ENCODE results near the gene TEDC2.

Gene TEDC2

DNA sequence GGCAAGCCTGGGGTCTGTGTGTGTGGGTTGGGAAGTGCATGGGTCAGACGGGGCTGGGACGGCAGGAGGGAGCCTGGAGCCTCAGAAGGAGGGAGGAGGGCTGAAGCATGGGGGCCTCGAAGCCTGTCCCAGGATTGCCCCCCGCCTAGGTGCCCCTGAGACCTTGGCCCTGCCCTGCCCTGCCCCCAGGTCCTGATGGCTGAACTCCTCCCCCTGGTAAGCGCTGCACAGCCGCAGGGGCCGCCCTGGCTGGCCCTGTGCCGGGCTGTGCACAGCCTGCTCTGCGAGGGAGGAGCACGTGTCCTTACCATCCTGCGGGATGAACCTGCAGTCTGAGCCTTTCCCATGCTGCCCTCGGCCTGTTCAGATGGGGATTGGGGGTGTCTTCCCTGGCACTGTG lies 4.4 kb downstream of the TEDC2 start:
- no peak for TF ChIP-seq CTCF (IDR thresholded peaks at IDR 0.05; ENCODE audit: low read length, missing control alignments)
- DNase-seq (ENCODE audit: low read depth) = no peak
- H3K4me3 ChIP-seq (replicated peaks; ENCODE audit: low read depth, low read length) = no peak overlapping the region

GRCh38 chr16:2465653-2466415 lies 5.9 kb downstream of the TEDC2 start:
- no peak for DNase-seq (ENCODE audit: low read depth)
- no peak overlapping the region for H3K4me3 ChIP-seq (replicated peaks; ENCODE audit: low read depth, low read length)
- TF ChIP-seq CTCF (IDR thresholded peaks at IDR 0.05; ENCODE audit: low read length, missing control alignments) = peak; percentile 29

GRCh38 chr16:2466667-2467527 lies 7.0 kb downstream of the TEDC2 start:
- no peak for DNase-seq (ENCODE audit: low read depth)
- no peak for TF ChIP-seq CTCF (IDR thresholded peaks at IDR 0.05; ENCODE audit: low read length, missing control alignments)
- H3K4me3 ChIP-seq (replicated peaks; ENCODE audit: low read depth, low read length) = no peak overlapping the region

GRCh38 chr16:2467528-2468232 lies 7.8 kb downstream of the TEDC2 start:
- peak; percentile 60 for DNase-seq (ENCODE audit: low read depth)
- peak overlapping the region; percentile 40 for H3K4me3 ChIP-seq (replicated peaks; ENCODE audit: low read depth, low read length)
- no peak for TF ChIP-seq CTCF (IDR thresholded peaks at IDR 0.05; ENCODE audit: low read length, missing control alignments)

DNA sequence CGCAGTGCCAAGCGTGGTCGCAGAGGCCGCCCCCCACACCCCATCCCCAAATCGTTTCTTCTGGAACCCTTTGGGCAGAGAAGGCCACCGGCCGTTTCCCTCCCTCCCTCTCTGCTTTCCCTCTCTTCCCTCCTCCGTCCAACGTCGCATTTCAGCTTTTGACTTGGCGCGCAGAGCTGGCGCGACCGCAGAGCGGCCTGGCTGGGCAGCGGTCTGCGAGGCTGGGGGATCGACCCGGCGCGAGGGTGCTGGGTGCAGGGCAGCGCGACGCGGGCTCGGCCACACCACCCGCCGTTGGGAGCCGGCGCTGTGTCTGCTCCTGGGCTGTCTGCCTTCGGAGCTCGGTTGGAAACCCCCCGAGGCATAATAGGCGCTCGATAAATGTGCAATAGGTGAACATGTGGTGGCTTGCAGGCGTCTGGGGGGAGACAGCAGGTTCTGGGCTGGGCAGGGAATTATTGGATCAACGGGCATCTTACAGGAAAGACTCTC lies 8.4 kb downstream of the TEDC2 start:
- TF ChIP-seq CTCF (IDR thresholded peaks at IDR 0.05; ENCODE audit: low read length, missing control alignments) = no peak
- no peak for DNase-seq (ENCODE audit: low read depth)
- H3K4me3 ChIP-seq (replicated peaks; ENCODE audit: low read depth, low read length) = peak overlapping the region; percentile 40

DNA sequence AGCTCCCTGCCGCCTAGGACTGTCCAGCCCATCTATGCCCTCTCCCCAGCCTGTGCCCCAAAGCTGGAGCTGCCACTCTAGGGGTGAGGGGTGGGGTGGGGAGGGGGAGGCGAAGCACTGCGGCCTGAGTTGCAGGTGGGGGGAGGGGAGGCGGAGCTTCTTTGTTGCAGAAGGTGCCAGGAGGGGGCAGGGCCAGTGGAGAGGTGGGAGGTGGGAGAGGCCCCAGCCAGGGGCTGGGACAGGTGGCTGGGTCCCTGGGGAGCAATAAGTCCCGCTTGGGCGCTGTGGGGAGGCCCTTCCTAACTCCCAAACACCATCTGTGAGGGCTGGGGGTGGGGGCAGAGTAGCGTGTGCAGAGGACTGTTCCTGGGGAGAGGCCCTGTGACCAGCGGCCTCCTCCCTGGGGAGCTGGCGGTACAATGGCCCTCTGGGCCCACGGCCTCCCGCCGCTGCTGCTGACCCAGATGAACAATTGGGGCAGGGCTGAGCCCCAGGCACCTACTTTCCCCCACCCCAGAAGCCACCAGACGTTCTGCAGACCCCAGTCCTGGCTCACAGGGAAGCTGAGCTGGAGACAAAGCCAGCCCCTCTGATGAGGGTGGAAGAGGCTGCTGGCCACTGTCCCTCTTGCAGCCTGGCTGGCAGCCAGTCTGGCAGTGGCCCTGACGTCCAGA lies 9.0 kb downstream of the TEDC2 start:
- DNase-seq (ENCODE audit: low read depth) = no peak
- no peak overlapping the region for H3K4me3 ChIP-seq (replicated peaks; ENCODE audit: low read depth, low read length)
- TF ChIP-seq CTCF (IDR thresholded peaks at IDR 0.05; ENCODE audit: low read length, missing control alignments) = no peak
